Heart left ventricle (tissue), 16 donors: Measurements from ENCODE around the gene EYS. TPM values are rescaled to one million over a fixed set of nuclear protein-coding genes. Genes with fewer than 3 reads are reported as not detected.

Experiments used
- ATAC-seq, 4 donors: fragments of 200-7000 bp; cut with Tn5 transposase; one replicate each; pipeline ENCODE4 v1.9.1; 2020 to 2022; ENCODE audit warnings: moderate library complexity in 4 of 4, mild to moderate bottlenecking in 3 of 4, moderate number of reproducible peaks in 1 of 4
- DNase-seq, 5 donors: peaks; one replicate each; pipeline ENCODE4 v3.0.0-alpha.2; 2020
- H3K27ac ChIP-seq, 12 donors: fragments of 200-600 bp; sonication (generic) in 4 of 12; one replicate each; pipeline versions ENCODE4 v1.5.0 to v1.8.0; 2016 to 2022; ENCODE audit warnings: mild to moderate bottlenecking in 2 of 12
- H3K27me3 ChIP-seq, 9 donors: fragments of 200-600 bp; sonication (generic) in 2 of 9; one replicate each; pipeline versions ENCODE4 v1.5.1 to v1.8.0; 2016 to 2022; ENCODE audit warnings: mild to moderate bottlenecking in 3 of 9
- H3K36me3 ChIP-seq, 9 donors: fragments of 200-600 bp; sonication (generic) in 2 of 9; one replicate each; pipeline versions ENCODE4 v1.5.0 to v1.8.0; 2018 to 2022; ENCODE audit warnings: mild to moderate bottlenecking in 2 of 9
- H3K4me1 ChIP-seq, 12 donors: fragments of 200-600 bp; sonication (generic) in 4 of 12; one replicate each; pipeline versions ENCODE4 v1.5.0 to v1.8.0; 2016 to 2022; ENCODE audit warnings: mild to moderate bottlenecking in 3 of 12
- H3K4me3 ChIP-seq, 12 donors: fragments of 200-600 bp; sonication (generic) in 4 of 12; one replicate each; pipeline versions ENCODE4 v1.5.0 to v1.8.0; 2017 to 2022; ENCODE audit warnings: mild to moderate bottlenecking in 9 of 12, moderate library complexity in 4 of 12
- H3K9me3 ChIP-seq, 12 donors: fragments of 200-600 bp; sonication (generic) in 4 of 12; one replicate each; pipeline versions ENCODE4 v1.5.0 to v1.8.0; 2016 to 2022; ENCODE audit warnings: mild to moderate bottlenecking in 1 of 12
- POLR2A ChIP-seq, 2 donors: fragments of 450-650 bp; IDR thresholded peaks; one replicate each; pipeline ENCODE4 v1.6.1; 2017; ENCODE audit warnings: antibody characterized with exemption in 2 of 2, mild to moderate bottlenecking in 2 of 2, moderate library complexity in 2 of 2
- WGBS, 4 donors: extraction: QIAGEN DNeasy Blood & Tissue Kit in 2 of 4; methylation state at CpG; one replicate each; pipeline versions ENCODE4 v1.1.5 to v1.1.7; 2013 to 2018; 5-methylcytosine and 5-hydroxymethylcytosine counted together
- intact Hi-C, 10 donors: fragments of 100-400 bp; cut with DNase I; formaldehyde crosslinking; loops; one replicate each; pipeline versions ENCODE4 v1.11.1 to v1.14.2; 2022
- polyA plus RNA-seq, 2 donors: library from polyadenylated mRNA; stranded (reverse); fragments of 200-250 nt; gene quantifications; one replicate each; pipeline ENCODE4 v1.2.3, GENCODE V29; 2013
- total RNA-seq, 9 donors: library from RNA; depleted of rRNA in 2 of 9; stranded (reverse); fragments of >200 nt in 2 of 9; fragmentation: NEBNext Ultra II Directional in 3 of 9; extraction: Animal tissue kit (Norgen Biotek cat#: 25700) in 3 of 9; gene quantifications; one replicate each; pipeline versions ENCODE4 v1.1.0 to v1.2.4, GENCODE V29; 2016 to 2023
- TF ChIP-seq, protein P1 (sequence below), 12 donors: fragments of 200-600 bp; sonication (generic) in 4 of 12; IDR thresholded peaks; one replicate each; pipeline versions ENCODE4 v1.5.0 to v1.8.0; 2018 to 2022; ENCODE audit warnings: antibody characterized with exemption in 12 of 12, mild to moderate bottlenecking in 5 of 12
- donor health status: ischemic (EF 13 %, LVEDD 7.1; RV severe dilation, severe dysfunction).
- donor health status: healthy with polysubstance abuse.
- donor health status: DM: no; HTN: yes; CAD: no.
- donor health status: DM: no; HTN: no; CAD: no.
- donor health status: ischemic (EF 25% LVEDD 6.9; RV normal size, moderate dysfunction).
- donor health status: ischemic (EF 25% LVEDD 5.7; RV mildly dilated, moderate dysfunction).
- donor health status: healthy.
- donor health status: DM: yes; HTN: yes; CAD: no.
- donor health status: ischemic (EF 35%, LVEDD 5.7; RV mildly dilated, moderate dysfunction).
- donor health status: nonischemic (EF 11% LVEDD 7.7; RV severe dilation, severe dysfunction).
- donor health status: DM: yes; HTN: yes; CAD: no.
- donor health status: PGD.
- donor health status: ischemic (EF 29% LVEDD 5.4; RV normal size, mild dysfunction).
- donor health status: nonischemic (EF 23%, LVEDD 6.1; RV moderate dilation, normal function).

Gene EYS
- total and polyA plus RNA-seq, 11 donors = 0.07 to 0.27 (median 0.08) TPM; not detected in 8

DNA sequence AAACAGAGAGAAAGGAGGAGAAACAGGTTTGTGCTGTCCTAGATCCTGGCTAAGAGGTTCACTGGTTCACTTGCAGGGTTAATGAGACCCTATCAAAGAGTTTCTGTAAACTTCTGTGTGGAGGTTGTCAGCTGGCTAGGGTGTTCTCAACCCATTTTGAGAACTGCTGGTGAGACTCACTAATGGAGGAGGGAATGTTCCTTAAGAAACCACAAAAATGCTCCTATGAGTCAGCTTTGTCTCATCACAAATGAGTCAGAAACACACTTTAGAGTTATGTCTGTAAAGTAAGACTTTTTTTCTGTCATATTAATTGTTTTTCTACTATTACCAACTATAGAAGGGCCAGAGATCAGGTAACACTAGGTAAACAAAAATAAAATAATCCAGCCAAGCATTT is 1187.0 kb downstream of the EYS start:
- Histone ChIP-seq H3K4me1 (no peaks in the 10 kb centered on the region), H3K9me3 (no peaks in the 10 kb centered on the region), H3K36me3 (no peaks in the 10 kb centered on the region), H3K27ac (no peak overlapping the region), H3K4me3 (no peak overlapping the region), H3K27me3 (no peaks in the 10 kb centered on the region)
- DNase-seq = no peak
- TF ChIP-seq, protein P1, sequence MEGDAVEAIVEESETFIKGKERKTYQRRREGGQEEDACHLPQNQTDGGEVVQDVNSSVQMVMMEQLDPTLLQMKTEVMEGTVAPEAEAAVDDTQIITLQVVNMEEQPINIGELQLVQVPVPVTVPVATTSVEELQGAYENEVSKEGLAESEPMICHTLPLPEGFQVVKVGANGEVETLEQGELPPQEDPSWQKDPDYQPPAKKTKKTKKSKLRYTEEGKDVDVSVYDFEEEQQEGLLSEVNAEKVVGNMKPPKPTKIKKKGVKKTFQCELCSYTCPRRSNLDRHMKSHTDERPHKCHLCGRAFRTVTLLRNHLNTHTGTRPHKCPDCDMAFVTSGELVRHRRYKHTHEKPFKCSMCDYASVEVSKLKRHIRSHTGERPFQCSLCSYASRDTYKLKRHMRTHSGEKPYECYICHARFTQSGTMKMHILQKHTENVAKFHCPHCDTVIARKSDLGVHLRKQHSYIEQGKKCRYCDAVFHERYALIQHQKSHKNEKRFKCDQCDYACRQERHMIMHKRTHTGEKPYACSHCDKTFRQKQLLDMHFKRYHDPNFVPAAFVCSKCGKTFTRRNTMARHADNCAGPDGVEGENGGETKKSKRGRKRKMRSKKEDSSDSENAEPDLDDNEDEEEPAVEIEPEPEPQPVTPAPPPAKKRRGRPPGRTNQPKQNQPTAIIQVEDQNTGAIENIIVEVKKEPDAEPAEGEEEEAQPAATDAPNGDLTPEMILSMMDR (IDR thresholded peaks at IDR 0.05) = no peak
- no peak for TF ChIP-seq POLR2A (IDR thresholded peaks at IDR 0.05)
- ATAC-seq = peak in 2 of 4 donors; percentile 58 to 85
- intact Hi-C loops = no loop called here

DNA sequence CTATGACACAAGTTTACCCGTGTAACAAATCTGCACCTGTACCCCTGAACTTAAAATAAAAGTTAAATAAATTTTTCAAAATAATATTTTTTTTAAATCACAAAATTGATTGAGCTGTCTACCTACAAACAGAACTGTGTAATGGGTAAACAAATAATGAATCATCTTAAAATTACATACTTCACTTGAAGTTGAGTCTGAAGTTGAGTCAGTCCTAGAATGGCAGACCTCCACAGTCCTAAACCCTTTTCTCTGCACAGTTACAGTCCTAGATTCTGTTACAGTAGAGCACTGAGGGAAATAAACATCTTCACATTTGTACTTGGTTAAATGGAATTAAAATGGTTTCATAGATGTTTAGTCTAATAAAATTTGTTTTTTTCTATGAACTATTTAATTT is 1190.6 kb downstream of the EYS start:
- Histone ChIP-seq H3K9me3 (no peaks in the 10 kb centered on the region), H3K4me3 (no peak overlapping the region), H3K27me3 (no peaks in the 10 kb centered on the region), H3K4me1 (no peaks in the 10 kb centered on the region), H3K36me3 (no peaks in the 10 kb centered on the region), H3K27ac (no peak overlapping the region)
- ATAC-seq (no peak), DNase-seq (no peak)
- 61 to 85% (median 77%) methylated on average over 1 of the region's 1 CpG for WGBS, 4 donors
- intact Hi-C loops = no loop called here
- TF ChIP-seq, protein P1 (IDR thresholded peaks at IDR 0.05) = no peak
- no peak for TF ChIP-seq POLR2A (IDR thresholded peaks at IDR 0.05)

DNA sequence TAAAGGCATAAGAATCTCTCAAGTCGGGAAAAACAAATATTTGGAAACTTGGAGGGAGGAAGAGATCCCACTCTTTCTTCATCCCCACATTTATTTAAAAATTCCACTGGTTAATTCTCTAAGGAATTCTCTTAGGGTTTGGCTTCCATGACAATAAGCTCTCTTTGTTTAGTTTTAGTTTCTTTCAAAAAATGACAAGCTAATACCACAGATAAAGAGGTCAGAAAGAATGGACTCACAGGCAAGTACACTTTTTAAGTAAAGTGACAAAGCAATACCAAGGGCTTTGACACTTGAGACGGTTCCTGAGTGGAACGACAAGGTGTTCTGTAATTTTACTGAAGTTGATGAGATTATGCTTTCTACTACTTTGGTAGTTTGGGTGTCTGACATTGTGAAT is 1199.4 kb downstream of the EYS start:
- Histone ChIP-seq H3K36me3 (no peaks in the 10 kb centered on the region), H3K4me3 (no peak overlapping the region), H3K9me3 (peaks cover 0 to 7% (median 0%) of the 10 kb centered on the region in 12 donors), H3K4me1 (no peaks in the 10 kb centered on the region), H3K27me3 (no peaks in the 10 kb centered on the region), H3K27ac (no peak overlapping the region)
- no peak for DNase-seq
- TF ChIP-seq, protein P1 (IDR thresholded peaks at IDR 0.05) = no peak
- TF ChIP-seq POLR2A (IDR thresholded peaks at IDR 0.05) = no peak
- intact Hi-C loops = no loop called here
- no peak for ATAC-seq
- 59 to 65% (median 63%) methylated on average over 3 of the region's 3 CpGs for WGBS, 4 donors

DNA sequence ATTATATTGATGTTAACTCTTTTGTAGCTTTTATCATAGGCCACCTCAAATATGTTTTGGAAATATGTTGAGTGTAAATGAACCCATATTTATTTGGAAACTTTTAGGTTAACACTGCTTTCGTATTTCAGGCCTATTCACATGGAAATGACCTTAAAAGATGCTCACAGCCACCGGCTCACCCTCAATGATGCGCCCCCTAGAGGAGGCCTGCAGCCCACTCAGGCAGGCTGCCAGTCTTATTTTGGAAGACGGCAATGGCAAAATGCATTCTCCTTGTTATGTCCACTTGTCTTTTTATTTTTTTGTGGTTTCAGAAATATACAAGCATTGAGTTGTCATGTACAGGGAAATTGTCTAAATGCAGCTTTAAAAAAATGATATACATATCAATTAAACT is 1201.7 kb downstream of the EYS start:
- no peaks in the 10 kb centered on the region for H3K4me1 ChIP-seq
- DNase-seq (peak in 1 of 5 donors; percentile 8), ATAC-seq (no peak)
- no peak overlapping the region for H3K4me3 ChIP-seq
- H3K9me3 ChIP-seq = peaks cover 0 to 2% (median 0%) of the 10 kb centered on the region in 12 donors
- intact Hi-C loops = no loop called here
- WGBS, 4 donors = 34 to 56% (median 46%) methylated on average over 3 to 4 of the region's 4 CpGs
- H3K36me3 ChIP-seq = no peaks in the 10 kb centered on the region
- no peaks in the 10 kb centered on the region for H3K27me3 ChIP-seq
- no peak overlapping the region for H3K27ac ChIP-seq
- no peak for TF ChIP-seq POLR2A (IDR thresholded peaks at IDR 0.05)
- TF ChIP-seq, protein P1 (IDR thresholded peaks at IDR 0.05) = peak in 6 of 12 donors; percentile 11 to 28 (median 24)
